ENCODE results near the gene KCTD20.
"Not testable (repeated sequence)": the region's sequence is repeated elsewhere in the genome, so short reads cannot be mapped to it uniquely, and the experiment has no call there.

The KCTD20 gene

DNA sequence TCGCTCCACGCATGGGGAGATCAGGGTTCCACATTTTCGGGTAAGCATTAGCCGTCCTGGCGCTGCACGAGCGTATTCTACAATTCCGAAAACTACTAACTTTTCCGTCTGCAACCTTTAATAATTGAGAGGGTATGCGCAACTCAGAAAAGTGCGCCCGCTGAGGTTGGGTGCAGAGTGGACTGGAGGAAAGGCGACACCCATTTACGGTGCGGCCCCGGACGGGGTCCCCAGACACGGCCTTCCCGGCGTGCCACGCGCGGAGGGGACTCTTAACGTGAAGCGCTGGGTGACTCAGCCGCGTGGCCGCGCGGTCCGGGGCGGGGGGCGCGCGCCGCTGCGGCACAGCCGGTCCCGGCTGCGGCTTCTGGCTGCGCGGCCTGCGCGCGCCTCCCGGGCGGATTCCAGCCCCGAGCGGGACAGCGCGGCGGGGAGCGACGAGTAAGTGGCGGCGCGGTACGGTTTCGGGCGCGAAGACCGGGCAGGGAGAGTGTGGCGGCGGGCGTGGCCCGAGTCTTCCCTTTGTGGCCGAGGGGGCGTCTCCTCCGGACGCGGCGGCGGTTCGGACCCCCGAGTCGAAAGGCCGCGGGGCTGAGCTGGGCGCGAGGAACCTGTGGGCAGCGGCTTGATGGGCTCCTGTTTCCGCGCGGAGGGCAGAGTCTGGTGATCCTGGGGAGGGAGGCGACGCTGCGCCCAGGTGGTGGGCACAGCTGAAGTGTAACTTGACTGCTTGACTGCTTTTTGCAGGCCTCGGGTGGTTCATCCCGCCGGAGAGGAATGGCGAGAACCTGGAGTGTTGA, at the start of gene KCTD20, which contains the start of gene PXT1:
KCTD20 (plus strand) TSS at position 330 of the 800 bp plus-strand sequence. CDS start 27,098 bp downstream, outside the sequence.
PXT1 (minus strand) TSS at position 184 of the 800 bp plus-strand sequence. CDS start 16,772 bp downstream, outside the sequence.
- peak; percentile 95 for DNase-seq

DNA sequence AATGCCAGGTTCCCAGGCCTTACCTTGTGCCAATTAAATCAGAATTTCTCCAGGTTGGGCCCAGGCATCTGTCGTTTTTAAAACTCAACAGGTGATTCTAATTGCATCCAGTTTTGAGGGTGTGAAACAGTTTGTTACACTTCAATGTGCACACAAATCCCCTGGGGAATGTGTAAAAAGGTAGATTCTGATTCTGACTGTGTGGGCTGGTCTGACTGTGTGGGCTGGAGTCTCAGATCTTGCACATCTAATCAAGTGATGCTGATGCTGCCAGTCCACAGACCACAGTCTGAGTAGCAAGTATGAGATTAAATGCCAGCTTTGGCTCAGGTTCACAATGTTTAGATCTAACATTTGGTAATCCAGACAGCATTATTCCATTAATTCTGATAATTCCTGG, 42.8 kb upstream of the KCTD20 start:
- no peak for DNase-seq

DNA sequence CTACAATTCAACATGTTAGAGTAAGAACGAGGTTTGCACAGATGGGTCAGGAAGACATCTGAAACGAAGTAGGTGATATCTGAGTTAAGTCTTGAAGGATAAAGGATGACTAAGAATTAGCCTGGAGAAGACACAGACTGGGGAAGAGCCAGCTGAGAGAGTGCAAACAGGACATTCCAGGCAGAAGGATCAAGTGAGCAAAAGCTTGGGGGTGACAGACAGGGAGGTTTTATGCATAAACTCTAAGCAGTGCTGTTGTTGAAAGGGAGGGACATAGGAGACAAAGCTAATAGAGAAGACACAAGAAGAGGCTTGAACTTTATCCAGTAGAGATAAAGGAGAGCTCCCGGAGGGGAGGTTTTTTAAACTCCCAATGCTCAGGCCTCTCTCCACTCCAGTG, 40.3 kb upstream of the KCTD20 start:
- no peak for DNase-seq

DNA sequence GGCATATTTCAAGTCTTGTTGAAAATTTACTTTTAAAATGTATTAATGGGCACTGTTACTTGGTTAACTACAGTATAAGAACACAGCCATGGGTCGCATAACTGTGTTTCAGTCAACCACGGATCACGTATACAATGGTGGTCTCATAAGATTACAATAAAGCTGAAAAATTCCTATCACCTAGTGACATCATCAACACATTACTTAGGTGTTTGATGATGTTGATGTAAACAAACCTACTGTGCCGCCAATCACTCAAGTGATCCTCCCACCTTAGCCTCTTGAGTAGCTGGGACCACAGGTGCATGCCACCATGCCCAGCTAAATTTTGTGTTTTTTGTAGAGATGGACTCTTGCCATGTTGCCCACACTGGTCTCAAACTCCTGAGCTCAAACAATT, 38.6 kb upstream of the KCTD20 start:
- DNase-seq, result no peak

DNA sequence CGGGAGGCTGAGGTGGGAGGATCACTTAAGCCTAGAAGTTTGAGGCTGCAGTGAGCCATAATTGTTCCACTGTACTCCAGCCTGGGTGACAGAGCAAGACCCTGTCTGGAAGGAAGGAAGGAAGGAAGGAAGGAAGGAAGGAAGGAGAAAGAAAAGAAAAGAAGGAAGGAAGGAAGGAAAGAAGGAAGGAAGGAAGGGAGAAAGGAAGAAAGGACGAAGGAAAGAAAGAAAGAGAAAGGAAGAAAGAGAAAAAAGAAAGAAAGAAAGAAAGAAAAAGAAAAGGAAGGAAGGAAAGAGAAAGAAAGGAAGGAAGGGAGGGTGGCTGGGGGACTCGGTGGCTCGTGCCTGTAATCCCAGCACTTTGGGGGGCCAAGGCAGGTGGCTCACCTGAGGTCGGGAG, 33.1 kb upstream of the KCTD20 start:
- not testable (repeated sequence) for DNase-seq

DNA sequence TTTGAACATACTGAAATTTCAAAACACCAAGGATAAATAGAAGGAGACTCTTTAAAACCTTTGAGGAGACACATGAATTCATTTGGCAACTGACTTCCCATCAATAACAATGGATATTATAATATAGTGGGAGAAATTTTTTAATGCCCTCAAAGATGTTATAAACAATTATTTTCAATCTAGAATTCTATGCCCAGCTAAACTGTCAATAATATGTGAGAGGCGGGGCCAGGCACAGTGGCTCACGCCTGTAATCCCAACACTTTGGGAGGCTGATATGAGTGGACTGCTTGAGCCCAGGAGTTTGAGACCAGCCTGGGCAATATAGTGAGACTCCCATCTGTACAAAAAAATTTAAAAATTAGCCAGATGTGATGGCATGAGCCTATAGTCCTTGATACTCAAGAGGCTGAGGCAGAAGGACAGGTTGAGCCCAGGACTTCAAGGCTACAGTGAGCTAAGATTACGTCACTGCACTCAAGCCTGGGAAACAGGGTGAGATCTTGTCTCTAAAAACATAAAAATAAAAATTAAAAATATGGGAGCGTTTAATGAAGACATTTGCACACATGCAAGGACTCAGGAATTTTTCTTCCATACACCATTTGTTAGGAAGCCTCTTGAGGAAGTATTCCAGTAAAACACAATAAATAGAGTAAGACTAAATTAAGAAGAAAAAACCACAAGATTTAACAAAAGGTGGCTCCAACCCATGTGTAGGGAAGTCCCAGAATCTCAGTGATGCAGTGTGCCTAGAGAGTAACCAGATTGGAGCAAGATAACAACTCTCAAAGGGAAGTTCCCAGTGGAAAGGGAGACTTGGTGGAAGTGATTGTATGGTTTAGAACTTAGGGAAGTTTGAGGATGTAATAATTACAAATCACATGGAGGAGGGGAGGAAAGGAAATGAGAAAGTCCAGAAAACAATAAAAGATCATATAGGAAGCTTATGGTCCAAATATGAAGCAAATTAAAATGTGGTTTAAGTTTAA, 29.0 kb upstream of the KCTD20 start:
- DNase-seq, result no peak

DNA sequence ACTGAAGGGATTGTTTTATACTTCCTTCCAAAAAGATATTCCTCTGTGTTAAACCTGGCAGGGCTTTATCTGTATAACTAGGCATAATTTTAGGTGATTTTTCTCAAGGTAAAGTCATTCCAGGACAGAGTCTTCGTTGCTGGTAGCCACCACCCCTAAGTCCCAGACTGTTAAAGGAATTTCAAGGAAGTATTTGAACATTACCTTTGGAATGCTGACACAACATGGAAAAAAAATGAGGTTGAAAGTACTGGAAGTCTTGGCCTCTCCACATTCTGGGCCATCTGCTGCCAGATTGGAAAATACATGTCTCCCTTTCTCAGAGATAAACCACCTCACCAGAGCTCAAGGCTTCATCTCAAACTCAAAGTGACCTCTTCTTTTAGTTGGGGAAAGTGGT, 28.3 kb upstream of the KCTD20 start:
- no peak for DNase-seq

DNA sequence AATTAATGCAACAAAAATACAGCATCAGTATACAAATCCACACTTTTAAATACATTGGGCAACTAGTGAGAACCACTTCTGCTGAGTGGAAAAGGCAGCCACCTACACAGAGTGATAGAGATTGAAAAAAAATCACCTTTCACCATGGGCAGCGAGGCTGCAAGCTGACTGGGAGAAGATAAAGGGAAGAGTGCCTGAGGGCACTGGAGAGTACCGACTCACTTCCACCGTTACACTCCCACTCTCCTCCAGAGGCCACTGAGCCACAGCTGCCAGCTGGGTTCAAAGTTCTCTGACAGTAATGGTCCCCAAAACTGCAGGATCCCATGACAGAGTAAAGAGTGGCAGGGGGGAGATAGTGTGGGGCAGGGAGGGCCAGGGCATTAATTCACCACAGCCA, 24.2 kb upstream of the KCTD20 start:
- no peak for DNase-seq

DNA sequence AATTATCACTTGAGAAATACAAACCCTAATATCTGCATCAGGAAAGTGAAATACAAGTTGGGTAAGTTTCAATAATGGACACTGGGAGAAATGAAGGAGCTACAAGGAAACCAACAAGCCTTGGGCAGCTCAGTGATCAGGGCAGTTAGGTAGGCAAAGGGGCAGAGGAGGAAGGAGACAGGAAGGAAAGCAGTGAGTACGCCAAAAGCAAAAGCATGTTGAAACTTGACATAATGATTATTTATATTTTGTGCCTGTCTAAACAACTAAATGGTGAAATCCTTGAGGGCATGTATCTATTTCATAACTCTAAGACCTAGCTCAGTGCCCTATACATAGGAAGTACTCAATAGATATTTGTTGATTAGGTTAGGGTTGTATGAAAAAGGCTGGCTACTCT, 23.5 kb upstream of the KCTD20 start:
- no peak for DNase-seq

DNA sequence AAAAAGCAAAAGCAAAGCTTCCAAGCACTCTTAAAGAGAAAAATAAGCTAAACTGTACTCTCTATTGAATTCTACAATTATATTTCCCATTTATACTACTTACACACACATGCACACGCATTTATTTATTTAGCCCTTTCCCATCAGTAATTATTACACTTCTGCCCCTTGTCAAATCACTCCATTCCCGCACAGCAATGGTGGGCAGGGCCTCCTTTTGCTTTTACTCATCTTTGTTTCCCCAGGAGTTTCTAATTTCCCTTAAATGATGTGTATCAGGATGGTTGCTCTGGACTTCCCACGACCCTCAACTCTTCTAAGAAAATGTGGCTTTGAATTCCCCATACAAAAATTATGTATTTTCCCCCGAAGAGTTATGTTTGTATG, 20.1 kb upstream of the KCTD20 start:
- no peak for DNase-seq

DNA sequence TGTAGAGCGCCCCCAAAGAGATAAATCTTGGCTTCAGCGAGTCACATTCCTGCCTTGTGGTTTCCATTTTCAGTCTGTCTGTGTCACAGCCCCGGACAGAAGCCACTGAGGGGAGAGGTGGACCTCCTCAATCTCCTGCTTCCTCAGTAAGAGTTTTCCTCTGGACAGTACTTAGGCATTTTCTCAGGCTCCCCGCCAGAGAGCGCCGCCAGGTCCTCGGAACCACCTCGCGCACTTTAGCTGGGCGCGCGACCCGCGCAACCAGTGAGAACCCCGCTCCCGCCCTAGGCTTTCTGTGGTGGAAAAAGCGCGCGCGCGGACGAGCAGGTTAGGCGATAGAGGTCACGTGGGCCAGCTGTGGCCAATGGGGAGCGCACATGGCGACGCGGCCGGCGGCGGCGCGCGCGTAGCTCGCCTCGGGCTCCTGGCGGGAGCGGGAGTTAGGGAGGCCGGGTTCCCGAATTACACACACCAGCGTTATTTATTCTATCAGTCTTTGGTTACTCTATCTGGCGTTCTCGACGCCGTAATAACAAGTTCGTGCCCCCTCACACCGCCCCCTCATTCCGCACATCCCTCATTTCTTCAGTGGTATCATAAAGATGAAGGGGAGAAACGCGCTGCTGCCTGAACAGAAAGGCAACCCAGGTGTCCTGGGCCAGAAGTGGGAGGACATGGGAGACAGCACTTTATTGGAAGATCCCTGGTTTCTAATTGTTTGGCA, 19.5 kb upstream of the KCTD20 start:
- DNase-seq, result peak; percentile 99

DNA sequence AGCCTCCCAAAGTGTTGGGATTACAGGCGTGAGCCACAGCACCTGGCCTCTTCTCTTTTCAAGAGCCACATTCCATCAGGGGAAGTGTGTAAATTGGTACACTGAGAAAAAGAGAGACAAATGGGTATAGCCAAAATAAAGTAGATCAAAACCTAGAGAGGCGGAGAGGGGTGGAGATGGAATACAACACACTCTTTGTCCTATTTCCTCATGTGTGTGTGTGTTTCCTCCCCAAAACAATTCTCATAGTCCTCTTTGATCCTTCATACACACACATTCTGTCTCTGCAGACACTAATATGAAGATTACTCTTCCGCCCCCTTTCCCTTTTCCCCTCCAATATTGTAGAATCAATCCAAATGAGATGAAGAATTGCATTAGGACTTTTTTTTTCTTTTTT, 16.2 kb upstream of the KCTD20 start:
- no peak for DNase-seq

DNA sequence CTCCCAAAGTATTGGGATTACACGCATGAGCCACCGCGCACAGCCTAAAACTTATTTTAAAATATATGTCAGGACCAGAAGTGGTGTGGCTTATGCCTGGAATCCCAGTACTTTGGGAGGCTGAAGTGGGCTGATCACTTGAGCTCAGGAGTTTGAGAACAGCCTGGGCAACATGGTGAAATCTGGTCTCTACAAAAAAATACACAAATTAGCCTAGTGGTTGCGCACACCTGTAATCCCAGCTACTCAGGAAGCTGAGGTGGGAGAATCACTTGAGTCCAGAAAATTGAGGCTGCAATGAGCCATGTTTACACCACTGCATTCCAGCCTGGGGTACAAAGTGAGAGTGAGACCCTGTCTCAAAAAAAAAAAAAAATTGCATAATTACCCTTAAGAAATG, 13.9 kb upstream of the KCTD20 start:
- DNase-seq, result peak; percentile 9

DNA sequence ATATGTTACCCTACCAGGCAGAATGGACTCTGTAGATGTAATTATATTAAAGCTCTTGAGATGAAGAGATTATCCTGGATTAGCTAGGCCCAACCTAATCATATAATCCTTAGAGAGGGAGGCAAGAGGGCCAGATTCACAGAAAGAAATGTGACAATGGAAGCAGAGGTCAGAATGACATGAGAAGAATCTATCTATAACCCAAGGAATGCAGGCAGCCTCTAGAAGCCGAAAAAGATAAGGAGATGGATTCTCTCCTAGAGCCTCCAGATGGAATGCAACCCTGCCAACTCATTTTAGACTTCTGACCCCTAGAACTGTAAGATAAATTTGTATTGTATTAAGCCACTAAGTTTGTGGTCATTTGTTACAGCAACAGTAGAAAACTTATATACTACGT, 12.4 kb upstream of the KCTD20 start:
- DNase-seq, result no peak

DNA sequence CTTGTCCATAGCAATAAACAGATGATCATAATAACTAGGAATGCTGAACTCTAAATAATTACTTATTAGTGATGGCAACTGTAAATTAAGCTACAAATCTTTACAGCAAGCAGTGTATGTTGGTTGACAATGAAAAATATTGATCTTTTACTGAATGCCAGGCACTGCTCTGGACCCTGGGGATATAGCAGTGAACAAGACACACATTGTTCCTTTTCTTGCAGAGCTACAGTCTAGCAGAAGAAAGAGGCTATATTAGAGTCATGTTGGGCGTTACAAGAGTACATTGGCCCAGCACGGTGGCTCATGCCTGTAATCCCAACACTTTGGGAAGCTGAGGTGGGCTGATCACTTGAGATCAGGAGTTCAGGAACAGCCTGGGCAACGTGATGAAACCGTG, 11.6 kb upstream of the KCTD20 start:
- no peak for DNase-seq

DNA sequence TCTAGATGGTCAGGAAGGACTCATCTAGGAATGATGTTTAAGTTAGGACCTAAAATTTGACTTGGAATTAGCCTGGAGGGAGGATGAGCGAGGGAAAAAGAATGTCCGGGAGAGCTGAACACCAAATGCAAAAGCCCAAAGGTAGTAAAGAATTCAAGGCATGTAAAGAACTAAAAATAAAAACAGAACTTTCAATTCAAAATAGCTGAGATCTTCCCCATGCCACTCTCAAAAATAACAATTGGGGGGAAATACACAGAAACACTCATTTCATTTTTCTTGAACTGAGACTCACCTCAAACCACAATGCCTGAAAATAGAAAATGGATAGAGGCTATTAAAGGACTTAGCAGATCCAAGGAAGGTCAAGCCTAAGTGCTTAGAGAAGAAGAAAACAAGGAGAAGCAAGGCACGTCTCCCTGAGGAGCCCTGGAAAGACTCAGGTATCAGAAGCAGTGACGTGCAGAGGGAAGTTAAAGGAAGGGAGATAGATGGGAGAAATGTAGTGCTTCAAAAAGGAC, 10.6 kb upstream of the KCTD20 start:
- DNase-seq, result no peak

DNA sequence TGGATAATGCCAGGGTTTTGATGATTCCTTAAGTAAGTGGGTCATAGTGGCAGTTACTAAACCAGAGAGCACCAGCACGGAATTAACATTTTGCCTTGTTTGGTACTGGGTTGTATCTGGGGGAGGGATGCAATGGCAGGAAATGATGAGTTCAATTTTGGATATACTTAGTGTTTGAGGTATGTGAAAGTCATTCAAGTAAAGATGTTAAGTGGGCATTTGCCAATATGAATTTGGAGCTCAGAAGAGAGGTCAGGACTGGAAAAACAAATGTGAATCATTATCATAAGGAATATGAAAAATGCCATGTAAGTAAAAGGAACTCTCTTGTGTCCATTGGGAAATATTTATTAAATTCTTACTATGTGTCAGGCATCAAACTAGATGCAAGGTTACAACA, 6.3 kb upstream of the KCTD20 start:
- DNase-seq, result no peak

DNA sequence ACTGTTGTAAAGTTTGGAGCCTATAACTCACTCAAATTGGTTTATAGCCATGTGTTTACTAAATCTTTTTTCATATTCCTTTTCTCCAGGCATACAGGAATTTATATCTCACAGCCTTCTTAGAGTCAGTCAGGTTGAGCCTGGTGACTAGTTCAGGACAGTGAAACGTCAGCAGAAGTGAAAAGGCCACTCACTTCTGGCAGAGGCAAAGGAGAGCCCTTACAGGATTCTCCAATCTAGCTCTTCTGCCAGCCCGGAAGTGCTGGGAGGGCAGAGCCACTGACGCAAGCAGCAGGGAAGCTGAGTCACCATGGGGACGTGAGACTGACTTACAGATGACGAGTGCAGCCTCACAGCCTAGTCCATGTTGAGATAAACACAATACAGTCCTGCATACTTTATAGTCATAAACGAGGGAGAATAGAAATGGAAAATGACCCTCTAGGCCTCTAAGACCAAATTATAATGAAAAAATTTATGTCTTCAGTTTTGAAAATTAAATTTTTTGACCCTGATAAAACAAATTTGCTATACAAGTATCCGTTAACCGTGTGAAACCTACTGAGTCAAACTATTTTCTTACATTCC, 1.4 kb upstream of the KCTD20 start:
- peak; percentile 98 for DNase-seq

DNA sequence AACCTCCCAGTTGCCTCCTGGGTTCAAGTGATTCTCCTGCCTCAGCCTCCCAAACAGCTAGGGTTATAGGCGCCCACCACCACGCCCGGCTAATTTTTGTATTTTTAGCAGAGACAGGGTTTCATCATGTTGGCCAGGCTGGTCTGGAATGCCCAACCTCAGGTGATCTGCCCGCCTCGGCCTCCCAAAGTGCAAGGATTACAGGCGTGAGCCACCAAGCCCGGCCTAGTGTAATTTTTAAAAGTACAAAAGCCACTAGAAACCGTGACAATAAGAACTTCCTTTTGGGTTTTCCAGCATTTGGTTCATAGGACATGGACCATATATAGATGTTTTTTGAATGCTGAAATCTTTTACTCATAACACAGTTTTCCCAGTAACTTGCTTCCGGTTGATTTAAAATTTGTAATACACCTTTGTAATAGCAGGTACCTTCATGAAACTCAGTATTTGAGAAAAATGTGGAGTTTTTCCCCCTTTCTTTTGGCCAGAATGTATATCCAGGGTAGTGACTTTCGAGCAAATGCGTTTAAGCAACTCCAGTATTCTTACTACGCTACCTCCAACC, 613 bp upstream of the KCTD20 start:
- DNase-seq, result peak; percentile 4

DNA sequence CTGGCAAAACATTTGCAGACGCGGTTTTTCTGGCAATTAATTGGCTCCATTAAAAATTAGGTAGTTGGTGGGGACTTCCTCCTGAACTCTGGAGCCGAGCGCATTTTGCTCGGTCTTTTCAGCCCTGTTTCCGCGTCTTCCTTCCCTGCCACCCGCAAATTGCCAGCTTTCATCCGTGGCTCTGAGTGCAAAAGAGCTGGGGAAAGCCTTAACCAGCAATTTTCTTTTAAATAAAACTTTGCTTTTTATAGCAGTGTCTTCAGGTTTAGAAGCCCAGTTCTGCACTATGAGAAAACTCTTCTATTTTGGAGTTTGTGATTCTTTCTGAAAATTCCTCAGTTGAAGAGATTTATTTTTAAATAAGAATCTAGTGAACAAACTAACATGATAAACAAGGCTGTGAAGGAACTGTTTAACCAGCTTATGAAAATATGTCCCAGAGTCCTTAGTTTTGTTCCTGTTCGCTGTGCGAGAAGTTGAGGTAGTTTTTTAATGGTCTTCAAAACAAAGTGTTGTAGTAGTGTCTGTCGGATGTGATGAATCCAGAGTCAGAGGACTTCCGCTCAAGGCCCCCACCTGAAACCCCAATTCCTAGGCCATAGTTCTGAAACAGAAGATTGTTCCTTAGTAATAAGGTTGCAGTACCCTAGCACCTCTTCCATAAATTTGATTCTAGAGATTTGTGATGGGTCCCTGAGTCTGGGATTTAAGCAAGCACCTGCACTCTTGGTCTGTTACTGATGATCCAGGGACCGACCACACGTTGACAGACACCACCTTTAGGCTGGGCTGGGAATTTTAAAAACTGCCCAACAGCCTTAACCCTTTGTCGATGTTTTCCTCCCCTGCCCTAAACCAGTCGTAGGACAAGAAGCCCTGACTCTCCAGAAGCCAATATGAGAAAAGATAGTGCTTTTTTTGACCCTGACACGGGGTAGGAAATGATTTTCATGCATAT, 950 bp downstream of the KCTD20 start:
- peak; percentile 66 for DNase-seq

DNA sequence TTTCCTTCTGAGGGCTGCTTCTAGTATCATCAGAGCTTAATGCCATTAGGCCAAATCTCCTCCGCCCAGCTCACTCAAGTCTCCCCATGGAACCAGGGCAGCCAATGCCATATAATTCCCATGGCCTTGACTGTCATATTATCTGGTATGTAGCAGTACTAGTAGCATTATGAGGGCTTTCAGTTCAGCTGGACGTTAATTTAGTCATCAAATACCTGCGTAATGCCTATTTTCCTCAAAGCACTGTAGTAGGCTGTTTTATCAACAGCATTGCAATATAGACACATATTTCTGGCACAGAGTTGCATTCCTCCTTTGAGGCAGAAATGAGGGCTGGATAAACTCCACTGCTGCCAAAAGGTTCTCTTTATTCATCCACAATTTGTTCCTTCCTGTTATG, 1.7 kb downstream of the KCTD20 start:
- DNase-seq, result no peak

Measured in RPMI8226 (cell line).